Activated CD4-positive, alpha-beta T cell treated with anti-CD3 and anti-CD28 coated beads, Interleukin-2, amount 10 ng/mL, durations not matched to agents 24 days and 14 days (primary cell): ENCODE measurements around the gene BMS1. TPM values are rescaled to one million over a fixed set of nuclear protein-coding genes. Genes with fewer than 3 reads are reported as not detected.
A peak's percentile ranks its signal among the peaks of the same experiment; 100 is the strongest.

Experiments
- DNase-seq: peaks from one replicate; pipeline ENCODE4 v3.0.0; 2022
- H3K27ac Mint-ChIP-seq: one replicate; pipeline ENCODE4 v1.8.0; 2022; ENCODE audit warnings: mild to moderate bottlenecking, mixed read lengths
- H3K27me3 Mint-ChIP-seq: one replicate; pipeline ENCODE4 v1.8.0; 2022; ENCODE audit warnings: mixed read lengths
- H3K36me3 Mint-ChIP-seq: one replicate; pipeline ENCODE4 v1.8.0; 2022; ENCODE audit warnings: low read depth, mild to moderate bottlenecking, mixed read lengths
- H3K4me1 Mint-ChIP-seq: one replicate; pipeline ENCODE4 v1.8.0; 2021; ENCODE audit warnings: mixed read lengths
- H3K4me3 Mint-ChIP-seq: one replicate; pipeline ENCODE4 v1.8.0; 2022; ENCODE audit warnings: mild to moderate bottlenecking, moderate library complexity, mixed read lengths
- H3K9me3 Mint-ChIP-seq: one replicate; pipeline ENCODE4 v1.8.0; 2021; ENCODE audit warnings: mixed read lengths
- intact Hi-C: fragments of 100-400 bp; cut with micrococcal nuclease; formaldehyde crosslinking; loops from one replicate; pipeline ENCODE4 v1.15.1; 2023
- total RNA-seq: library from RNA; stranded (reverse); gene quantifications from 2 replicates; pipeline ENCODE4 v1.2.3, GENCODE V29; 2022

The BMS1 gene
- total RNA-seq, 1 donor from 2014 or later: 39.3 TPM

DNA sequence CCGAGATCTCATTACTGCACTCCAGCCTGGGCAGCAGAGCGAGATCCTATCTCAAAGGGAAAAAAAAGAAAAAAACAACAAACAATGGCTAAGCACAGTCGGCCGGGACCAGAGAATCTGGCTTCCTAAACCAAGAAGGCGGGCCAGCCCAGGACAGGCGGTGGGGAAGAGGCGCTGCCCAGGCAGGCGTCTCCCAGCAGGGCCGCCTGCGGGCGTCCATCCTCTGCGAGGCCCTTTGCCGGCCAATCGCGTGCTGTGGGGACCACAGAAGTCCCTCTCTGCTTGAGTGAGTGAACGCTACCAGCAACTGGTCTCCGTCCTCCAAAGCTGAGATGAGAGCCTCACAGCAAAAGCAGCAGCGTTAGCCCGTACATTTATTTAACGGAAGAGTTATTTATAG, 14.7 kb upstream of the BMS1 start:
- Mint-ChIP-seq H3K9me3 (no peaks in the 10 kb centered on the region), H3K4me1 (no peaks in the 10 kb centered on the region), H3K27ac (no peak overlapping the region), H3K4me3 (no peak overlapping the region), H3K36me3 (no peaks in the 10 kb centered on the region), H3K27me3 (peaks cover 5% of the 10 kb centered on the region)
- DNase-seq: no peak
- intact Hi-C loops: no loop called here

DNA sequence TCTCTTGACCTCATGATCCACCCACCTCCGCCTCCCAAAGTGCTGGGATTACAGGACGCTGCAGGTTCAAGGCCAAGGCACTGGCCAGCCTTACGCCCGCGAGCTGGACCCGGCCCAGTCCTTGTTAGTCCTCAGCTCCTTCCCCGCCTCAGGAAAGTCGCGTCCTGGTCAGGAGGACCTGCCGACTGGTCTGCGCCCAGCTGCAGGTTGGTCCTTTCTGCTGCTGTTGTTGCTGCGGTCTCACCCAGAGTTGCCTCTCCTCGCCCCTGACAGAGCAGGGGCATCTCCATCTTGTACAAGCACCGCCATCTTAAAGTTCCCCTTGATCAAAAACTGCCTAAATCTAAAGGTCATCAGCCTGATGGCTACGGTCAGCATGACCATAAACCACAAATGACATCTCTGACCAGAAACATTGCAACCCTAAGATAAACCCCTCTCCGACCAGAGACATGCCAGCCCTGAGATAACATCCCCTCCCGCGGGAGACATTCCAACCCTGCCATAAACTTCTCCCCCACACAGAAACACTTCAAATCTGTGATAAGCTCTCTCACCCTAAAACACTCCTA, 13.9 kb upstream of the BMS1 start:
- Mint-ChIP-seq H3K36me3 (no peaks in the 10 kb centered on the region), H3K9me3 (peaks cover 3% of the 10 kb centered on the region), H3K4me1 (no peaks in the 10 kb centered on the region), H3K27ac (no peak overlapping the region), H3K4me3 (no peak overlapping the region), H3K27me3 (peaks cover 3% of the 10 kb centered on the region)
- no peak for DNase-seq
- intact Hi-C loops: no loop called here

DNA sequence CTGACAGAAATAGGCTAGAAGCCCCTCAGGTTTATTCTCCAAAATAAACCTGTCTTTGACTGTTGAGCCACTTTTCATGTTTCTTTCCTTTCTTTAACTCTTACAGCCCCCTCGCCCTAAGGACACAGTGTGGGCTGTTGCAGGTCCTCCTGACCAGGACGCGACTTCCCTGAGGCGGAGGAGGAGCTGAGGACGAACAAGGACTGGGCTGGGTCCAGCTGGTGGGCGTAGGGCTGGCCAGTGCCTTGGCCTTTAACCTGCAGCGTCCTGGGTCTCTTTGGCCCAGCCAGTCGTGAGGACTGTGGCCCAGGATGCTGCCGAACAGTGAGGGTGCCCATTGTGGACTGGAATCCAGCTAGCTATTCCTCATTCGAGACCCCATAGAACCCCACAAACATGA, 13.4 kb upstream of the BMS1 start:
- no peak overlapping the region for H3K4me3 Mint-ChIP-seq
- no peak for DNase-seq
- peaks cover 2% of the 10 kb centered on the region for H3K27me3 Mint-ChIP-seq
- no peaks in the 10 kb centered on the region for H3K4me1 Mint-ChIP-seq
- intact Hi-C loops: no loop called here
- no peaks in the 10 kb centered on the region for H3K36me3 Mint-ChIP-seq
- H3K9me3 Mint-ChIP-seq: peaks cover 8% of the 10 kb centered on the region
- no peak overlapping the region for H3K27ac Mint-ChIP-seq

DNA sequence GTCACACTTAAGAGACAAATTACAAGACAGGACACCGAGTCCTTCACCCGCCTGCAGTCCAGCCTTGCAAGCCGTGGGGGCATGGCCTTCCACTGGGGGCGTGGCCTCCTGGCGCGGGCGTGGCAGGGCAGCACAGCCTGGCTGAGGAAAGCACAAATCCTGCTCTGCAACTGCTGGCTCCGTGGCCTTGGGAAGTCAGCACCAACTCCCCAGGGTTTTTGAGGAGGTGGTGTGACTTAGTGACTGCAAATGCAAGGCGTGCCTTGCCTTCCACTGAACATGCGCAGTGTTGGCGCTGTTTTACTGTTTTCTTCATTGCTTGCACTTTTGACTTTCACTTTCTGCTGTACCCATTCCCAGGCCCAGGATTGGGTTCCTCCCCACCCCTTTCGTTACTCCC, 12.9 kb upstream of the BMS1 start:
- Mint-ChIP-seq H3K4me3 (no peak overlapping the region), H3K9me3 (peaks cover 8% of the 10 kb centered on the region), H3K27me3 (peaks cover 2% of the 10 kb centered on the region), H3K4me1 (no peaks in the 10 kb centered on the region), H3K27ac (no peak overlapping the region), H3K36me3 (no peaks in the 10 kb centered on the region)
- DNase-seq: no peak
- intact Hi-C loops: no loop called here

DNA sequence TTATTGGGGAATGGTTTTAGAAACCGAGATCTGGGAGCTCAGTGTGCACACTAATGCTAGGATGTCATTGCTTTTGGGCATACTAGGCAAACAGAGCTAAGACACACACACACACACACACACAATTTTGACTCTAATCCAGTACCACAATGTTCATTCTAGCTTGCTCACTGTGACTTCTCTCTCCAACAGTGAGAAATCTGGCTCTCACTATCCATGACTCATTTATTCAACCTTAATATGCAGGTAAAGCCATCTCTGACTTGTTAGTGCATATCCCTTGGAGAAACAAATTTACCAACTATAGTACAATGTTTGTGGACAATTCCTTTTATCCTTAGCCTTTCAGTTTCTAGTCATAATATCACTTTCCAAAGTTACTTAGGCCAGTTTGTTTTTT, 5.9 kb upstream of the BMS1 start:
- Mint-ChIP-seq H3K36me3 (no peaks in the 10 kb centered on the region), H3K4me3 (no peak overlapping the region)

DNA sequence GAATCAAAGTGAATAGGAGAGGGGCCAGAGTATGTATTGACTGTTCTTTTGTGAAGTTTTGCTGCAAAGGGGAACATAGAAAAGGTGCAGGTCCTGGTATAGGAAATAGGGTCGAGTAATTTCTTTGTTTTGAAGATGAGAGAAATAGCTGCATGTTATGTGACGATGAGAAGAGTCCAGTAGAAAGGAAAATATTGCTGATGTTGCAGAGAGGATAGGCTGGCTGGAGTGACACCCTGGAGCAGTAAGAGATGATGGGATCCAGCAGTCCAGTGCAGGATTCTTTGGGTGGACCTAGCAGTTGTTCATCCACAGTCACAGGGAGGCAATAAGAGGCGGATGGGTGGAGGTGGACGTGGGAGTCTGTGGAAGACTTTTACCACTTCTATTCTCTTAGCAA, 2.1 kb upstream of the BMS1 start:
- Mint-ChIP-seq H3K27ac (peak overlapping the region; percentile 37), H3K4me1 (peaks cover 14% of the 10 kb centered on the region), H3K4me3 (peak overlapping the region; percentile 93), H3K9me3 (peaks cover 11% of the 10 kb centered on the region), H3K27me3 (peaks cover 13% of the 10 kb centered on the region), H3K36me3 (peaks cover 8% of the 10 kb centered on the region)
- no peak for DNase-seq
- intact Hi-C loops: loop anchor here (10.0 kb wide), 1 partner anchor 354 kb away; the partner anchor contains the start of gene CSGALNACT2

More for the DNA sequence above, 5.9 kb upstream of the BMS1 start:
- no peak overlapping the region for H3K27ac Mint-ChIP-seq
- H3K9me3 Mint-ChIP-seq: peaks cover 18% of the 10 kb centered on the region
- no peak for DNase-seq
- intact Hi-C loops: no loop called here
- peaks cover 14% of the 10 kb centered on the region for H3K27me3 Mint-ChIP-seq
- peaks cover 8% of the 10 kb centered on the region for H3K4me1 Mint-ChIP-seq

DNA sequence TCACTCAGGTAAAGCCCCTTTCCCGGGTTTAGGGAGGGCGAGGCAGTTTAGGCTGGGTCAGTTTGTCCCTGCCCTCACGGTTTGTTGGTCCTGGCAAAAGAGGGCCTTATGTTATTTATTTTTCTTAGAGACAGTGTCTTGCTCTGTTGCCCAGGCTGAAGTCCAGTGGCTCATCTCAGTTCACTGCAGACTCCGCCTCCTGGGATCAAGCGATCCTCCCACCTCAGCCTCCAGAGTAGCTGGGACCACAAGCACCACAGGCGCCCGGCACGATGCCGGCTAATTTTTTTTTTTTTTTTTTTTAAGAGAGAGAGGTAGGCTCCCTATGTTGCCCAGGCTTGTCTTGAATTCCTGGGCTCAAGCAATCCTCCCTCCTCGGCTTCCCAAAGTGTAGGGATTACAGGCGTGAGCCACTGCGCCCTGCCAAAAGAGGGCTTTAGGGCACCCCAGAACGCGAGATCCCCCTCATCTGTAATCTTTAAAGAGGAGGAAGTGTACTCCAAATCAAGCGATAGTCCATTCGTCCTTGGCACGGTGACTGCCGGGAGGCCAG, 626 bp upstream of the BMS1 start:
- H3K36me3 Mint-ChIP-seq: peaks cover 19% of the 10 kb centered on the region
- H3K27me3 Mint-ChIP-seq: peaks cover 5% of the 10 kb centered on the region
- no peak for DNase-seq
- peak overlapping the region; percentile 93 for H3K4me3 Mint-ChIP-seq
- H3K4me1 Mint-ChIP-seq: peaks cover 18% of the 10 kb centered on the region
- peaks cover 11% of the 10 kb centered on the region for H3K9me3 Mint-ChIP-seq
- peak overlapping the region; percentile 96 for H3K27ac Mint-ChIP-seq
- intact Hi-C loops: loop anchor here (1.0 to 10.0 kb wide), 6 partner anchors 19 to 627 kb away; partner anchors contain the start of genes CSGALNACT2, HNRNPF and ZNF33B

DNA sequence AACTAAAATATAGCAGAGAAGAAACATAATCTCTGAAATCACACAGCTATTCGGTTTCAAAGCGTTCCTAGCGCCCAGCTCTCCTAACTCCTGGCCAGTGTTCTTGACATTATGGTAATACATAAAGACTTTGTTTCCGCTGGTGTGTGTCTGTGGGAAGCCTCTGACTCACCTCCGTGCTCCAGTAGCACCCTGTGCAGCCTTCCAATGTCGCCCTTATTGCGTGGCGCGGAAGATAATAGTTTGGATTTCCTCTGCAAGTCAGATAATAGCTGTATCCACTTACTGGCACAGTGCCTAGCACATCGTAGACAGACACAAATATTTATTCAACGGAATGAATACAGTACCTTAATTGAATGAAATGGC, 570 bp downstream of the BMS1 start:
- peaks cover 23% of the 10 kb centered on the region for H3K36me3 Mint-ChIP-seq
- peaks cover 18% of the 10 kb centered on the region for H3K4me1 Mint-ChIP-seq
- peaks cover 4% of the 10 kb centered on the region for H3K27me3 Mint-ChIP-seq
- H3K9me3 Mint-ChIP-seq: peaks cover 11% of the 10 kb centered on the region
- peak; percentile 71 for DNase-seq
- H3K27ac Mint-ChIP-seq: peak overlapping the region; percentile 96
- peak overlapping the region; percentile 93 for H3K4me3 Mint-ChIP-seq
- intact Hi-C loops: loop anchor here (2.0 to 10.0 kb wide), 3 partner anchors 18 to 626 kb away; partner anchors contain the start of genes CSGALNACT2 and HNRNPF

DNA sequence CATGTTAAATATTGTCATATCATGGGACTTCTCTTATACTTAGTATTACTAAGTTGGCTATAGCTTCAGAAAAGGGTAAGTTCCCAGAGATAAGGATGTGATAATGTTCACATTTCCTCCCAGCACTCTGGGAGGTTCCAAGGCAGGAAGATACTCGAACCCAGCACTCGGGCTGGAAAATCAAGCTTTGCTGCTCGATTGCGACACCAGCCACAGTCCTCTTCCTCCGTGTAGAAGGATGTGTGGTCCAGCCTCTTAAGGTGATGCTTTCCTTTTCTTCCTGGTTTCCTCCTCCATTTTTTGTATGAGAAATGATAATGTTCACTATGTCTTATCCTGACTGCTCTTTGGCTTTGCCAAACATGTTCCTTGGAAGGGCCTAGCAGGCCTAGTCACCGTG, 3.2 kb downstream of the BMS1 start:
- no peak for DNase-seq
- Mint-ChIP-seq H3K36me3 (peaks cover 40% of the 10 kb centered on the region), H3K27me3 (no peaks in the 10 kb centered on the region), H3K27ac (no peak overlapping the region), H3K4me1 (peaks cover 18% of the 10 kb centered on the region), H3K9me3 (peaks cover 7% of the 10 kb centered on the region), H3K4me3 (no peak overlapping the region)
- intact Hi-C loops: loop anchor here (10.0 kb wide), 1 partner anchor 349 kb away; the partner anchor contains the start of gene CSGALNACT2

DNA sequence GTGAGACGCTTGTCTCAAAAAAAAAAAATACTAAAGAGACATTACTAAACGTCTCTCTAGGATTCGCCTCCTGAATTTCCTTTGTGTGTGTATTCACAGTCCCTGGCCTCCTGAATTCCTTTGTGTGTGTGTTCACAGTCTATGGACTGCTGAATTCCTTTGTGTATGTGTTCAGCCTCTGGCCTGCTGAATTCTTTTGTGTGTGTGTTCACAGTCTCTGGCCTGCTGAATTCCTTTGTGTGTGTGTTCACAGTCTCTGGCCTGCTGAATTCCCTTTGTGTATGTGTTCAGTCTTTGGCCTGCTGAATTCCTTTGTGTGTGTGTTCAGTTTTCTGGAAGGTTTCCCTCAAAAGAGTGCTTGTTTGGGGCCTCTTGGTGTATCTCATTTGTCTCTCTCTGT, 8.2 kb downstream of the BMS1 start:
- peaks cover 8% of the 10 kb centered on the region for H3K4me1 Mint-ChIP-seq
- no peak overlapping the region for H3K27ac Mint-ChIP-seq
- H3K4me3 Mint-ChIP-seq: no peak overlapping the region
- intact Hi-C loops: no loop called here
- no peak for DNase-seq
- H3K27me3 Mint-ChIP-seq: no peaks in the 10 kb centered on the region
- H3K9me3 Mint-ChIP-seq: no peaks in the 10 kb centered on the region
- peaks cover 70% of the 10 kb centered on the region for H3K36me3 Mint-ChIP-seq

DNA sequence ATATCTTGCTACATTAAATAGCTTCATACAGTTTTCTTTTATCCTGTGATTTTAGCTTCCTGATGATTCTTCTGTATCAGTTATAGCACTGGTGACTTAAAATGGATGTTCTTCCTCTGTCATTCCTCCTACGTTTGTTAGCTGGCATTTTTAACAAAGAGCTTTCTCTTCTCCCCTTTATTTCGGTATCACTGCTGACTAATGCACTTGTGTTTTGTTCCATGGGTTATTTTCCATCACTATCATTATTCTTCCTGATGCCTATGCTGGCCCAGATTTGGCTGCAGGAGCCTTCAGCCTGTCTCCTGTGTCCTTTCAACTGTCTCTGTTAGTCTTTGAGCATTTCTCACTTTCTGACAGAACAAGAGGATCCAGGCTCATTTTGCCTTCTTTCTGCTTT, 13.1 kb downstream of the BMS1 start:
- H3K4me1 Mint-ChIP-seq: peaks cover 7% of the 10 kb centered on the region
- peaks cover 83% of the 10 kb centered on the region for H3K36me3 Mint-ChIP-seq
- H3K27me3 Mint-ChIP-seq: no peaks in the 10 kb centered on the region
- intact Hi-C loops: no loop called here
- no peaks in the 10 kb centered on the region for H3K9me3 Mint-ChIP-seq
- no peak overlapping the region for H3K27ac Mint-ChIP-seq
- H3K4me3 Mint-ChIP-seq: no peak overlapping the region
- DNase-seq: no peak

DNA sequence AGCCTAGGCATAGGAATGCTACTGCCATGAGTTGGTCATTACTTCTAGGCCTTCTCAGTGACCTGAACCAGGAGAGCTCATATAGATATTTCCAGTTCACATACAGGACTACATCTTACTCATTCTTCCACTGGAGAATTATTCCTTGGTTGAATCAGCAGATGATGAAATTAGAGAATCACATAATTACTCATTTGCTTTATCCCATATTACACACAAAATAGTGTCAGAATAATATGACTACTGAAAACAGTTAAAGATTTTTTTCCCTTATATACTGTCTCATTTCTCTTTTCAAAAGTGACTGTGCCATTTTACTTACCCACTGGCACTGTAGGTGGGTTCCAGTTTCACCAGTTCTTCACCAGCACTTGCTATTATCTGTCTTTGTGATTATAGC, 18.5 kb downstream of the BMS1 start:
- Mint-ChIP-seq H3K4me1 (peaks cover 6% of the 10 kb centered on the region), H3K9me3 (no peaks in the 10 kb centered on the region), H3K4me3 (no peak overlapping the region), H3K27ac (peak overlapping the region; percentile 73), H3K36me3 (peaks cover 77% of the 10 kb centered on the region), H3K27me3 (no peaks in the 10 kb centered on the region)
- intact Hi-C loops: loop anchor here (1.0 to 5.0 kb wide), 4 partner anchors 18 to 601 kb away; partner anchors contain the start of genes BMS1 and ZNF33B
- DNase-seq: no peak

DNA sequence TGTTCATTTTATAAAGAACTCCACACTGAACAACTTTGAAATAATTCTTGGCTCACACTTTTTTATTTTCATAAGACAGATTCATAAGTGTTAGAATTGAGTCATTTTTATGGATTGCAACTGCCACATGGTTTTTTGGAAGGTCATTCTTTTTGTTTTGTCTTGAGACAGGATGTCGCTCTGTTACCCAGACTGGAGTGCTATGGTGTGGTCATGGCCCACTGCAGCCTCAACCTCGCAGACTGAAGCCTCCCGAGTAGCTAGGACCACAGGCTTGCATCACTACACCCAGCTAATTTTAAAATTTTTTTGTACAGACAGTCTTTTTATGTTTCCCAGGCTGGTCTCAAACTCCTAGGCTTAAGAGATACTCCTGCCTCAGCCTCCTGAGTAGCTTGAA, 20.3 kb downstream of the BMS1 start:
- H3K27ac Mint-ChIP-seq: no peak overlapping the region
- H3K4me3 Mint-ChIP-seq: no peak overlapping the region
- H3K27me3 Mint-ChIP-seq: no peaks in the 10 kb centered on the region
- DNase-seq: no peak
- peaks cover 6% of the 10 kb centered on the region for H3K4me1 Mint-ChIP-seq
- peaks cover 71% of the 10 kb centered on the region for H3K36me3 Mint-ChIP-seq
- no peaks in the 10 kb centered on the region for H3K9me3 Mint-ChIP-seq
- intact Hi-C loops: loop anchor here (5.0 kb wide), 2 partner anchors 324 to 599 kb away; no protein-coding TSS in a partner anchor

DNA sequence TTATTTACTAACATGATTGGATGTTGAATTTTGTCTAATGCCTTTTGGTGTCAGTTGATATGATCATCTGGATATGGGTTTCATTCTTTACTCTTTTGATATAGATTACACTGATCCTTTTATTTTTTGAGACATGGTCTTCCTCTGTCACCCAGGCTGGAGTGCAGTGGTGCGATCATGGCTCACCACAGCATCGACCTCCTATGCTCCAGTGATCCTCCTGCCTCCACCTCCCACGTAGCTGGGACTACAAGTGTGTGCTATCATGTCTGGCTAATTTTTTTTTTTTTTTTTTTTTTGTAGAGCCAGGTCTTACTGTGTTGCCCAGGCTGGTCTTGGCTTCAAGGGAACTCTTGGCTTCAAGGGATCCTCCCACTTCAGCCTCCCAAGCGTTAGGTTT, 27.1 kb downstream of the BMS1 start:
- intact Hi-C loops: no loop called here
- DNase-seq: no peak

More for the DNA sequence above, 27.1 kb downstream of the BMS1 start:
- H3K36me3 Mint-ChIP-seq: peaks cover 77% of the 10 kb centered on the region
- no peak overlapping the region for H3K27ac Mint-ChIP-seq
- H3K4me1 Mint-ChIP-seq: peaks cover 9% of the 10 kb centered on the region
- no peaks in the 10 kb centered on the region for H3K27me3 Mint-ChIP-seq
- H3K4me3 Mint-ChIP-seq: no peak overlapping the region
- peaks cover 19% of the 10 kb centered on the region for H3K9me3 Mint-ChIP-seq
